Gastroesophageal sphincter (tissue), 3 donors: ENCODE measurements around the gene PCDHB1.
"Not testable (repeated sequence)": the region's sequence is repeated elsewhere in the genome, so short reads cannot be mapped to it uniquely, and the experiment has no call there.

Experiments used
- POLR2A ChIP-seq, 2 donors: fragments of 450-650 bp; IDR thresholded peaks; one replicate each; pipeline ENCODE4 v1.6.1; 2017; ENCODE audit warnings: antibody characterized with exemption in 2 of 2, mild to moderate bottlenecking in 2 of 2, moderate library complexity in 1 of 2
- TF ChIP-seq, protein P1 (sequence below), 4 experiments: fragments of 200-600 bp in 2 of 4; fragments of 450-650 bp in 2 of 4; sonication (generic) in 1 of 4; IDR thresholded peaks; one replicate each; pipeline ENCODE4 v1.5.1; 2017 to 2019; ENCODE audit warnings: antibody characterized with exemption in 4 of 4, mild to moderate bottlenecking in 2 of 4, moderate library complexity in 2 of 4

DNA sequence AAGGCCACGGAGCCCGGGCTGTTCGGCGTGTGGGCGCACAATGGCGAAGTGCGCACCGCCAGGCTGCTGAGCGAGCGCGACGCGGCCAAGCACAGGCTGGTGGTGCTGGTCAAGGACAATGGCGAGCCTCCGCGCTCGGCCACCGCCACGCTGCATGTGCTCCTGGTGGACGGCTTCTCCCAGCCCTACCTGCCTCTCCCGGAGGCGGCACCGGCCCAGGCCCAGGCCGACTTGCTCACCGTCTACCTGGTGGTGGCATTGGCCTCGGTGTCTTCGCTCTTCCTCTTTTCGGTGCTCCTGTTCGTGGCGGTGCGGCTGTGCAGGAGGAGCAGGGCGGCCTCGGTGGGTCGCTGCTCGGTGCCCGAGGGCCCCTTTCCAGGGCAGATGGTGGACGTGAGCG, 51.3 kb downstream of the PCDHB1 start:
- not testable (repeated sequence) for TF ChIP-seq POLR2A (IDR thresholded peaks at IDR 0.05)
- TF ChIP-seq, protein P1, sequence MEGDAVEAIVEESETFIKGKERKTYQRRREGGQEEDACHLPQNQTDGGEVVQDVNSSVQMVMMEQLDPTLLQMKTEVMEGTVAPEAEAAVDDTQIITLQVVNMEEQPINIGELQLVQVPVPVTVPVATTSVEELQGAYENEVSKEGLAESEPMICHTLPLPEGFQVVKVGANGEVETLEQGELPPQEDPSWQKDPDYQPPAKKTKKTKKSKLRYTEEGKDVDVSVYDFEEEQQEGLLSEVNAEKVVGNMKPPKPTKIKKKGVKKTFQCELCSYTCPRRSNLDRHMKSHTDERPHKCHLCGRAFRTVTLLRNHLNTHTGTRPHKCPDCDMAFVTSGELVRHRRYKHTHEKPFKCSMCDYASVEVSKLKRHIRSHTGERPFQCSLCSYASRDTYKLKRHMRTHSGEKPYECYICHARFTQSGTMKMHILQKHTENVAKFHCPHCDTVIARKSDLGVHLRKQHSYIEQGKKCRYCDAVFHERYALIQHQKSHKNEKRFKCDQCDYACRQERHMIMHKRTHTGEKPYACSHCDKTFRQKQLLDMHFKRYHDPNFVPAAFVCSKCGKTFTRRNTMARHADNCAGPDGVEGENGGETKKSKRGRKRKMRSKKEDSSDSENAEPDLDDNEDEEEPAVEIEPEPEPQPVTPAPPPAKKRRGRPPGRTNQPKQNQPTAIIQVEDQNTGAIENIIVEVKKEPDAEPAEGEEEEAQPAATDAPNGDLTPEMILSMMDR (IDR thresholded peaks at IDR 0.05), result not testable (repeated sequence)
